Endothelial cell of umbilical vein (primary cell): ENCODE results near the gene GPAM. TPM values are rescaled to one million over a fixed set of nuclear protein-coding genes. Genes with fewer than 3 reads are reported as not detected.

Experiments
- BruUV-seq: library from RNA; stranded (reverse); fragments of 400-500 nt; replicated peaks from 2 replicates; lab custom pipeline; 2021; lab: Mats Ljungman, UMichigan
- CTCF ChIA-PET: fragments of 300-600, 350-600 bp; sonication (Branson Sonifier 250); formaldehyde crosslinking; loops from one replicate; lab custom pipeline; 2021; ENCODE audit warnings: antibody characterized with exemption, inconsistent platforms; lab: Charles Lee
- POLR2A ChIA-PET: fragments of 300-600, 350-600 bp; sonication (Branson Sonifier 250); formaldehyde crosslinking; loops from one replicate; lab custom pipeline; 2021; ENCODE audit warnings: antibody characterized with exemption, inconsistent platforms; lab: Charles Lee
- DNase-seq: peaks from one replicate; pipeline ENCODE4 v3.0.0-alpha.2; 2011; ENCODE audit warnings: low read depth, low spot score
- FAIRE-seq: peaks from 2 replicates; lab custom pipeline; 2011; peaks lifted over from hg19 to GRCh38; lab: Jason Lieb, UNC
- H2AFZ ChIP-seq: 2 replicates; pipeline ENCODE4 v1.6.0; 2012; ENCODE audit warnings: low read depth, low read length, control low read depth, inconsistent platforms
- H3K27ac ChIP-seq: 2 replicates; pipeline ENCODE4 v1.5.1; 2011; ENCODE audit warnings: low read depth, mild to moderate bottlenecking, control low read depth, low read length, moderate library complexity; ENCODE audit not compliant: insufficient read depth
- H3K27me3 ChIP-seq, 2 experiments: 2 replicates each; pipeline versions ENCODE4 v1.6.0 to v1.6.1; 2011; ENCODE audit warnings: low read length in 2 of 2, mixed read lengths in 1 of 2; ENCODE audit not compliant: control insufficient read depth in 2 of 2, insufficient read depth in 2 of 2
- H3K36me3 ChIP-seq, 2 experiments: 2 replicates in 1 of 2; 3 replicates in 1 of 2; pipeline ENCODE4 v1.5.1; 2011; ENCODE audit warnings: low read length in 2 of 2, mild to moderate bottlenecking in 1 of 2, moderate library complexity in 1 of 2; ENCODE audit not compliant: control insufficient read depth in 2 of 2, insufficient read depth in 2 of 2; ENCODE audit errors: extremely low read depth in 1 of 2
- H3K4me1 ChIP-seq: 3 replicates; pipeline ENCODE4 v1.5.1; 2011; ENCODE audit warnings: mild to moderate bottlenecking, low read length; ENCODE audit not compliant: control insufficient read depth, insufficient read depth; ENCODE audit errors: extremely low read depth
- H3K4me2 ChIP-seq: 2 replicates; pipeline ENCODE4 v1.6.1; 2011; ENCODE audit warnings: low read length, control low read depth, mixed read lengths; ENCODE audit not compliant: insufficient read depth
- H3K4me3 ChIP-seq, 3 experiments: fragments of 200-600 bp in 1 of 3; sonication (generic), shearing (Covaris generic) in 1 of 3; replicated peaks in 1 of 3; 2 replicates each; pipeline ENCODE4 v1.5.1; 2011 to 2016; ENCODE audit warnings: control low read depth in 3 of 3, low read length in 3 of 3, mild to moderate bottlenecking in 2 of 3, inconsistent platforms in 1 of 3, low read depth in 1 of 3, moderate library complexity in 1 of 3; ENCODE audit not compliant: insufficient read depth in 1 of 3
- H3K79me2 ChIP-seq: 2 replicates; pipeline ENCODE4 v1.6.0; 2012; ENCODE audit warnings: low read length, inconsistent platforms; ENCODE audit not compliant: control insufficient read depth, insufficient read depth
- H3K9ac ChIP-seq: replicated peaks from 2 replicates; pipeline ENCODE3; 2011; ENCODE audit warnings: low read length, control low read depth; ENCODE audit not compliant: insufficient read depth; ENCODE audit errors: extremely low read depth
- H3K9me1 ChIP-seq: replicated peaks from 3 replicates; pipeline ENCODE4 v1.6.0; 2011; ENCODE audit warnings: mild to moderate bottlenecking, low read length; ENCODE audit not compliant: control insufficient read depth, insufficient read depth; ENCODE audit errors: extremely low read depth
- H3K9me3 ChIP-seq: replicated peaks from 2 replicates; pipeline ENCODE4 v1.5.1; 2012; ENCODE audit warnings: low read length, inconsistent platforms; ENCODE audit not compliant: control insufficient read depth, insufficient read depth
- H4K20me1 ChIP-seq: replicated peaks from 2 replicates; pipeline ENCODE3; 2011; ENCODE audit warnings: mild to moderate bottlenecking, low read length; ENCODE audit not compliant: control insufficient read depth, insufficient read depth; ENCODE audit errors: extremely low read depth
- EZH2 ChIP-seq: IDR thresholded peaks from 2 replicates; pipeline ENCODE4 v1.6.1; 2012; ENCODE audit warnings: borderline replicate concordance, low read depth, mild to moderate bottlenecking, moderate library complexity, low read length, inconsistent platforms; ENCODE audit not compliant: severe bottlenecking
- FOS ChIP-seq: IDR thresholded peaks from 2 replicates; pipeline ENCODE4 v1.6.1; 2011; ENCODE audit warnings: mild to moderate bottlenecking, low read length, moderate library complexity, borderline replicate concordance; ENCODE audit not compliant: insufficient read depth
- MAX ChIP-seq: IDR thresholded peaks from 2 replicates; pipeline ENCODE4 v1.6.1; 2011; ENCODE audit not compliant: insufficient read depth, insufficient read length
- MYC ChIP-seq: IDR thresholded peaks from one replicate; pipeline ENCODE4 v1.6.1; 2011; ENCODE audit warnings: mild to moderate bottlenecking, low read depth, low read length
- POLR2A ChIP-seq: IDR thresholded peaks from 2 replicates; pipeline ENCODE4 v1.6.1; 2012; ENCODE audit warnings: low read depth, mild to moderate bottlenecking, control low read depth, low read length
- dilution Hi-C: fragments of 300-500 bp; cut with MboI; formaldehyde crosslinking; loops from one replicate; pipeline ENCODE4 v1.15.0; 2019; ENCODE audit warnings: low sequenced_read_pairs; ENCODE audit not compliant: extremely low pct_ligation_motif_present
- intact Hi-C: fragments of 100-400 bp; cut with micrococcal nuclease; formaldehyde crosslinking; loops from one replicate; pipeline ENCODE4 v1.10.0; 2022
- polyA plus RNA-seq, 4 experiments: library from polyadenylated mRNA; depleted of rRNA in 3 of 4; stranded (reverse) in 3 of 4; unstranded in 1 of 4; fragments of >200 nt; gene quantifications; 2 replicates each; pipeline versions ENCODE4 v1.2.1 to v1.2.3, GENCODE V29; 2011 to 2012; ENCODE audit warnings: missing spikeins in 1 of 4
- total RNA-seq: library from RNA; stranded (reverse); gene quantifications from 2 replicates; pipeline ENCODE4 v1.2.3, GENCODE V29; 2021
- TF ChIP-seq, protein P1 (sequence below), 2 donors: IDR thresholded peaks; 1 replicate in 1 of 2; 2 replicates in 1 of 2; pipeline ENCODE4 v1.5.1; 2011; ENCODE audit warnings: low read length in 2 of 2, mild to moderate bottlenecking in 2 of 2, moderate library complexity in 2 of 2, control low read depth in 1 of 2, inconsistent platforms in 1 of 2, low read depth in 1 of 2; ENCODE audit not compliant: insufficient read depth in 1 of 2; ENCODE audit errors: extremely low read depth in 1 of 2

Gene GPAM
- total and polyA plus RNA-seq, 2 donors (not counting 3 experiments of a cell fraction or from before 2014, with no cell fraction given) = 3.4 to 9.7 TPM

DNA sequence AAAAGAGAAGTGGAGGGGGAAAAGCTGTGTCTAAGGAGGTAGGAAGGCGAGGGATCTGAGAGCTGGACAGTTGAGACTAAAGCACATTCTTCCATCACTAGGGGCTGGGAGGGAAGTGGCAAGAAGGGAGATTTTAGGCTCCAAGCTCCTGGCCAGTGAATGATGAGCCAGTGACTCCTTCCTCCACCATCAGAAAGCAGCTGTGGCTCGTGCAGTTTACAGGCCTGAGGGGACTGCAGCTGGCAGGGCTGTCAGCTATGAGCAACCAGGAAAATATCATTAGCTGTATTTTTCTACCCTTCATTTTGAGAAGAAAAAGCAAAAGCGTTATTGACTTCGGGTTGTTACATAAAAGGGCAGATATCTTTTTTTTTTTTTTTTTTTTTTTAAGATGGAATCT is 60.7 kb downstream of the GPAM start:
- no peak overlapping the region for H2AFZ ChIP-seq
- H3K36me3 ChIP-seq = no peaks in the 10 kb centered on the region
- H3K79me2 ChIP-seq = no peaks in the 10 kb centered on the region
- no TSS peak for BruUV-seq
- no peak overlapping the region for H3K27ac ChIP-seq
- no peaks in the 10 kb centered on the region for H3K4me1 ChIP-seq
- DNase-seq (no peak), FAIRE-seq (no peak)
- H3K9me3 ChIP-seq = no peaks in the 10 kb centered on the region
- dilution Hi-C loops (no loop called here), intact Hi-C loops (no loop called here)
- no peak overlapping the region for H3K4me3 ChIP-seq
- no peaks in the 10 kb centered on the region for H3K27me3 ChIP-seq
- ChIA-PET POLR2A (no interaction called here), CTCF (interaction anchor here (11.6 kb wide), 1 partner anchor 13 kb away, joined by 98 read pairs; no protein-coding TSS in a partner anchor)
- no peaks in the 10 kb centered on the region for H4K20me1 ChIP-seq
- no peak overlapping the region for H3K9ac ChIP-seq
- H3K9me1 ChIP-seq = no peaks in the 10 kb centered on the region
- H3K4me2 ChIP-seq = no peak overlapping the region
- no peak for TF ChIP-seq MYC
- TF ChIP-seq POLR2A = no peak
- TF ChIP-seq MAX = no peak
- TF ChIP-seq FOS = no peak
- TF ChIP-seq, protein P1, sequence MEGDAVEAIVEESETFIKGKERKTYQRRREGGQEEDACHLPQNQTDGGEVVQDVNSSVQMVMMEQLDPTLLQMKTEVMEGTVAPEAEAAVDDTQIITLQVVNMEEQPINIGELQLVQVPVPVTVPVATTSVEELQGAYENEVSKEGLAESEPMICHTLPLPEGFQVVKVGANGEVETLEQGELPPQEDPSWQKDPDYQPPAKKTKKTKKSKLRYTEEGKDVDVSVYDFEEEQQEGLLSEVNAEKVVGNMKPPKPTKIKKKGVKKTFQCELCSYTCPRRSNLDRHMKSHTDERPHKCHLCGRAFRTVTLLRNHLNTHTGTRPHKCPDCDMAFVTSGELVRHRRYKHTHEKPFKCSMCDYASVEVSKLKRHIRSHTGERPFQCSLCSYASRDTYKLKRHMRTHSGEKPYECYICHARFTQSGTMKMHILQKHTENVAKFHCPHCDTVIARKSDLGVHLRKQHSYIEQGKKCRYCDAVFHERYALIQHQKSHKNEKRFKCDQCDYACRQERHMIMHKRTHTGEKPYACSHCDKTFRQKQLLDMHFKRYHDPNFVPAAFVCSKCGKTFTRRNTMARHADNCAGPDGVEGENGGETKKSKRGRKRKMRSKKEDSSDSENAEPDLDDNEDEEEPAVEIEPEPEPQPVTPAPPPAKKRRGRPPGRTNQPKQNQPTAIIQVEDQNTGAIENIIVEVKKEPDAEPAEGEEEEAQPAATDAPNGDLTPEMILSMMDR (IDR thresholded peaks at IDR 0.05; ENCODE audit: extremely low read depth in 1 of 2, insufficient read depth in 1 of 2, low read depth in 1 of 2, low read length in 2 of 2) = no peak
- no peak for TF ChIP-seq EZH2

DNA sequence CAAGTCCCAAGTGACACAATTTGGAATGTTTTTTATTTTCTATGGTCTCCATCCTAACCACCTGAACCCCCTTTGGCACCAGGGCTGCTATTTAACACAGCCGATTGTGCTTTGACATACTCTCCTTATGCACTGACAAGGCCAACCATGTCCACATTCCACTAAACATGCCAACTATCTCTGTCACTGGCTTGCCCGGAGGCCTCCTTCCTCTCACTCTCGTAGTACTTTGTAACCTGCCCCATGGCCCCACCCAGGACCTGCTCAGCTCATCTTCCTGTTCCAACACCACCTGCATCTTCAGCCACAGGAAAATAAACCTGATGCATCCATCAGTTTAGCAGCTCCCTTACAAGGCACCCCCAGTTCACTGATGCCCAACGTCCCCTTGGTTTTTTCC is 63.1 kb downstream of the GPAM start:
- Histone ChIP-seq H3K9me3 (no peaks in the 10 kb centered on the region), H3K9me1 (no peaks in the 10 kb centered on the region), H2AFZ (no peak overlapping the region), H3K79me2 (no peaks in the 10 kb centered on the region), H3K4me1 (no peaks in the 10 kb centered on the region), H3K36me3 (no peaks in the 10 kb centered on the region), H3K4me2 (no peak overlapping the region), H3K27ac (no peak overlapping the region), H4K20me1 (no peaks in the 10 kb centered on the region), H3K27me3 (no peaks in the 10 kb centered on the region), H3K4me3 (no peak overlapping the region), H3K9ac (no peak overlapping the region)
- no TSS peak for BruUV-seq
- ChIA-PET CTCF (interaction anchor here (11.6 kb wide), 1 partner anchor 16 kb away, joined by 98 read pairs; no protein-coding TSS in a partner anchor), POLR2A (no interaction called here)
- dilution Hi-C loops = no loop called here
- TF ChIP-seq, protein P1 (IDR thresholded peaks at IDR 0.05; ENCODE audit: extremely low read depth in 1 of 2, insufficient read depth in 1 of 2, low read depth in 1 of 2, low read length in 2 of 2) = no peak
- FAIRE-seq (no peak), DNase-seq (no peak)
- intact Hi-C loops = no loop called here
